ENCODE data around the gene ATP8A1.

Gene ATP8A1

GRCh38 chr4:42624551-42624950, 32.4 kb downstream of the ATP8A1 start:
- Mint-ChIP-seq H3K27ac (no peak overlapping the region), H3K27me3 (no peaks in the 10 kb centered on the region), H3K4me3 (no peak overlapping the region), H3K36me3 (ENCODE audit: low read depth) (peaks cover 47% of the 10 kb centered on the region), H3K4me1 (ENCODE audit: low read depth) (peaks cover 37% of the 10 kb centered on the region), H3K9me3 (no peaks in the 10 kb centered on the region)

GRCh38 chr4:42618023-42618422, 38.9 kb downstream of the ATP8A1 start:
- no peak overlapping the region for H3K4me3 Mint-ChIP-seq
- no peaks in the 10 kb centered on the region for H3K4me1 Mint-ChIP-seq (ENCODE audit: low read depth)
- H3K27ac Mint-ChIP-seq, result no peak overlapping the region
- H3K9me3 Mint-ChIP-seq, result no peaks in the 10 kb centered on the region
- H3K27me3 Mint-ChIP-seq, result no peaks in the 10 kb centered on the region
- peaks cover 73% of the 10 kb centered on the region for H3K36me3 Mint-ChIP-seq (ENCODE audit: low read depth)

- Mint-ChIP-seq H3K36me3 (ENCODE audit: low read depth) (peaks cover 75% of the 10 kb centered on the region), H3K4me3 (no peak overlapping the region), H3K4me1 (ENCODE audit: low read depth) (no peaks in the 10 kb centered on the region), H3K9me3 (no peaks in the 10 kb centered on the region), H3K27ac (no peak overlapping the region), H3K27me3 (no peaks in the 10 kb centered on the region)
These were observed 39.9 kb downstream of the ATP8A1 start for GRCh38 chr4:42617030-42617429.

GRCh38 chr4:42616572-42616971, 40.3 kb downstream of the ATP8A1 start:
- Mint-ChIP-seq H3K4me3 (no peak overlapping the region), H3K27ac (no peak overlapping the region), H3K27me3 (no peaks in the 10 kb centered on the region), H3K36me3 (ENCODE audit: low read depth) (peaks cover 76% of the 10 kb centered on the region), H3K4me1 (ENCODE audit: low read depth) (peaks cover 3% of the 10 kb centered on the region), H3K9me3 (no peaks in the 10 kb centered on the region)

- H3K4me3 Mint-ChIP-seq, result no peak overlapping the region
- H3K27me3 Mint-ChIP-seq, result no peaks in the 10 kb centered on the region
- peaks cover 78% of the 10 kb centered on the region for H3K36me3 Mint-ChIP-seq (ENCODE audit: low read depth)
- H3K9me3 Mint-ChIP-seq, result no peaks in the 10 kb centered on the region
- peaks cover 3% of the 10 kb centered on the region for H3K4me1 Mint-ChIP-seq (ENCODE audit: low read depth)
- H3K27ac Mint-ChIP-seq, result no peak overlapping the region
These were observed 41.7 kb downstream of the ATP8A1 start for GRCh38 chr4:42615131-42615763.

- Mint-ChIP-seq H3K4me1 (ENCODE audit: low read depth) (peaks cover 19% of the 10 kb centered on the region), H3K4me3 (no peak overlapping the region), H3K36me3 (ENCODE audit: low read depth) (peaks cover 75% of the 10 kb centered on the region), H3K27me3 (no peaks in the 10 kb centered on the region), H3K9me3 (no peaks in the 10 kb centered on the region), H3K27ac (no peak overlapping the region)
These were observed 44.0 kb downstream of the ATP8A1 start for GRCh38 chr4:42612898-42613297.

GRCh38 chr4:42610941-42611340, 46.0 kb downstream of the ATP8A1 start:
- Mint-ChIP-seq H3K36me3 (ENCODE audit: low read depth) (peaks cover 74% of the 10 kb centered on the region), H3K27ac (no peak overlapping the region)

GRCh38 chr4:42609051-42609450, 47.9 kb downstream of the ATP8A1 start:
- no peaks in the 10 kb centered on the region for H3K9me3 Mint-ChIP-seq
- no peaks in the 10 kb centered on the region for H3K27me3 Mint-ChIP-seq
- H3K4me3 Mint-ChIP-seq, result no peak overlapping the region
- H3K27ac Mint-ChIP-seq, result no peak overlapping the region
- peaks cover 70% of the 10 kb centered on the region for H3K36me3 Mint-ChIP-seq (ENCODE audit: low read depth)
- H3K4me1 Mint-ChIP-seq (ENCODE audit: low read depth), result peaks cover 19% of the 10 kb centered on the region

More at GRCh38 chr4:42610941-42611340, 46.0 kb downstream of the ATP8A1 start:
- Mint-ChIP-seq H3K9me3 (no peaks in the 10 kb centered on the region), H3K27me3 (no peaks in the 10 kb centered on the region), H3K4me1 (ENCODE audit: low read depth) (peaks cover 19% of the 10 kb centered on the region), H3K4me3 (no peak overlapping the region)

GRCh38 chr4:42608551-42608950, 48.4 kb downstream of the ATP8A1 start:
- Mint-ChIP-seq H3K36me3 (ENCODE audit: low read depth) (peaks cover 70% of the 10 kb centered on the region), H3K4me1 (ENCODE audit: low read depth) (peaks cover 19% of the 10 kb centered on the region), H3K9me3 (no peaks in the 10 kb centered on the region), H3K27me3 (no peaks in the 10 kb centered on the region), H3K27ac (no peak overlapping the region), H3K4me3 (no peak overlapping the region)

- peaks cover 19% of the 10 kb centered on the region for H3K4me1 Mint-ChIP-seq (ENCODE audit: low read depth)
- no peaks in the 10 kb centered on the region for H3K27me3 Mint-ChIP-seq
- H3K36me3 Mint-ChIP-seq (ENCODE audit: low read depth), result peaks cover 61% of the 10 kb centered on the region
- no peaks in the 10 kb centered on the region for H3K9me3 Mint-ChIP-seq
- no peak overlapping the region for H3K27ac Mint-ChIP-seq
- no peak overlapping the region for H3K4me3 Mint-ChIP-seq
These were observed 49.7 kb downstream of the ATP8A1 start for GRCh38 chr4:42607011-42607726.

- no peaks in the 10 kb centered on the region for H3K27me3 Mint-ChIP-seq
- H3K36me3 Mint-ChIP-seq (ENCODE audit: low read depth), result peaks cover 48% of the 10 kb centered on the region
- H3K4me3 Mint-ChIP-seq, result no peak overlapping the region
- H3K27ac Mint-ChIP-seq, result no peak overlapping the region
- H3K9me3 Mint-ChIP-seq, result no peaks in the 10 kb centered on the region
- H3K4me1 Mint-ChIP-seq (ENCODE audit: low read depth), result peaks cover 16% of the 10 kb centered on the region
These were observed 51.6 kb downstream of the ATP8A1 start for GRCh38 chr4:42605264-42605663.

GRCh38 chr4:42603862-42604261, 53.0 kb downstream of the ATP8A1 start:
- Mint-ChIP-seq H3K36me3 (ENCODE audit: low read depth) (peaks cover 44% of the 10 kb centered on the region), H3K27ac (no peak overlapping the region)

GRCh38 chr4:42600578-42600977, 56.3 kb downstream of the ATP8A1 start:
- H3K27ac Mint-ChIP-seq, result no peak overlapping the region
- H3K9me3 Mint-ChIP-seq, result no peaks in the 10 kb centered on the region
- peaks cover 38% of the 10 kb centered on the region for H3K36me3 Mint-ChIP-seq (ENCODE audit: low read depth)
- H3K27me3 Mint-ChIP-seq, result no peaks in the 10 kb centered on the region
- H3K4me3 Mint-ChIP-seq, result no peak overlapping the region
- H3K4me1 Mint-ChIP-seq (ENCODE audit: low read depth), result no peaks in the 10 kb centered on the region

More at GRCh38 chr4:42603862-42604261, 53.0 kb downstream of the ATP8A1 start:
- H3K9me3 Mint-ChIP-seq, result no peaks in the 10 kb centered on the region
- peaks cover 5% of the 10 kb centered on the region for H3K4me1 Mint-ChIP-seq (ENCODE audit: low read depth)
- H3K27me3 Mint-ChIP-seq, result no peaks in the 10 kb centered on the region
- no peak overlapping the region for H3K4me3 Mint-ChIP-seq

GRCh38 chr4:42596918-42597317, 60.0 kb downstream of the ATP8A1 start:
- Mint-ChIP-seq H3K9me3 (no peaks in the 10 kb centered on the region), H3K27ac (no peak overlapping the region), H3K27me3 (no peaks in the 10 kb centered on the region), H3K4me1 (ENCODE audit: low read depth) (no peaks in the 10 kb centered on the region), H3K4me3 (no peak overlapping the region), H3K36me3 (ENCODE audit: low read depth) (peaks cover 33% of the 10 kb centered on the region)

- Mint-ChIP-seq H3K36me3 (ENCODE audit: low read depth) (peaks cover 34% of the 10 kb centered on the region), H3K27me3 (no peaks in the 10 kb centered on the region), H3K9me3 (no peaks in the 10 kb centered on the region), H3K4me1 (ENCODE audit: low read depth) (no peaks in the 10 kb centered on the region), H3K27ac (no peak overlapping the region), H3K4me3 (no peak overlapping the region)
These were observed 62.0 kb downstream of the ATP8A1 start for GRCh38 chr4:42594888-42595287.

- no peaks in the 10 kb centered on the region for H3K4me1 Mint-ChIP-seq (ENCODE audit: low read depth)
- H3K4me3 Mint-ChIP-seq, result no peak overlapping the region
- H3K36me3 Mint-ChIP-seq (ENCODE audit: low read depth), result peaks cover 46% of the 10 kb centered on the region
- H3K9me3 Mint-ChIP-seq, result no peaks in the 10 kb centered on the region
- no peaks in the 10 kb centered on the region for H3K27me3 Mint-ChIP-seq
- no peak overlapping the region for H3K27ac Mint-ChIP-seq
These were observed 68.0 kb downstream of the ATP8A1 start for GRCh38 chr4:42588909-42589308.

Data from stimulated activated naive CD8-positive, alpha-beta T cell treated with anti-CD3 and anti-CD28 coated beads, Interleukin-15, Interleukin-2, amounts not matched to agents 100 ng/mL and 50 ng/mL, for 24 hours (primary cell).